G401.6 (cell line): ENCODE results near the gene KRT5.

Source experiments
- FAIRE-seq: peaks from 2 replicates; lab custom pipeline; 2012; peaks lifted over from hg19 to GRCh38; lab: Jason Lieb, UNC

The KRT5 gene

GRCh38 chr12:52519826-52520662, at the start of gene KRT5:
Gene KRT5, minus strand, starts transcription at chr12:52520394. Its CDS starts 98 bp downstream, at chr12:52520296.
- no peak for FAIRE-seq

- FAIRE-seq: no peak
These were observed 47.9 kb upstream of the KRT5 start for GRCh38 chr12:52568111-52568510.

- FAIRE-seq: no peak
These were observed 46.7 kb upstream of the KRT5 start for GRCh38 chr12:52566847-52567291.

- FAIRE-seq: no peak
These were observed 44.4 kb upstream of the KRT5 start for GRCh38 chr12:52564582-52564981.

GRCh38 chr12:52561880-52562449, 41.8 kb upstream of the KRT5 start:
- no peak for FAIRE-seq

- FAIRE-seq: no peak
These were observed 39.8 kb upstream of the KRT5 start for GRCh38 chr12:52559979-52560378.

- no peak for FAIRE-seq
These were observed 38.7 kb upstream of the KRT5 start for GRCh38 chr12:52558781-52559445.

- no peak for FAIRE-seq
These were observed 37.3 kb upstream of the KRT5 start for GRCh38 chr12:52557476-52557875.

- FAIRE-seq: no peak
These were observed 35.4 kb upstream of the KRT5 start for GRCh38 chr12:52555577-52555976.

GRCh38 chr12:52552681-52553195, 32.5 kb upstream of the KRT5 start, which contains the start of gene KRT71:
Gene KRT71, minus strand, starts transcription at chr12:52553145. Its CDS starts 68 bp downstream, at chr12:52553077.
- FAIRE-seq: no peak

- FAIRE-seq: no peak
These were observed 31.9 kb upstream of the KRT5 start for GRCh38 chr12:52552055-52552454.

- no peak for FAIRE-seq
These were observed 31.1 kb upstream of the KRT5 start for GRCh38 chr12:52551216-52551865.

- no peak for FAIRE-seq
These were observed 25.9 kb upstream of the KRT5 start for GRCh38 chr12:52546126-52546525.

GRCh38 chr12:52543985-52544883, 24.0 kb upstream of the KRT5 start:
- FAIRE-seq: no peak

GRCh38 chr12:52542785-52543318, 22.7 kb upstream of the KRT5 start:
- FAIRE-seq: no peak

- no peak for FAIRE-seq
These were observed 22.0 kb upstream of the KRT5 start for GRCh38 chr12:52542157-52542556.

- no peak for FAIRE-seq
These were observed 21.5 kb upstream of the KRT5 start for GRCh38 chr12:52541709-52542108.

GRCh38 chr12:52540531-52540930, 20.3 kb upstream of the KRT5 start:
- FAIRE-seq: no peak

GRCh38 chr12:52539821-52540173, 19.6 kb upstream of the KRT5 start:
- no peak for FAIRE-seq

GRCh38 chr12:52539083-52539820, 19.1 kb upstream of the KRT5 start:
- no peak for FAIRE-seq
